NB4 (cell line): ENCODE measurements around the gene RINT1.

Source experiments
- DNase-seq: peaks from one replicate; pipeline ENCODE4 v3.0.0; 2010; ENCODE audit warnings: low read depth
- H3K4me3 ChIP-seq: one replicate; pipeline ENCODE4 v1.5.1; 2011; ENCODE audit warnings: mild to moderate bottlenecking, low read depth, low read length, moderate library complexity
- MYC ChIP-seq: IDR thresholded peaks from 2 replicates; pipeline ENCODE4 v1.6.1; 2011; ENCODE audit warnings: low read depth, low read length
- POLR2A ChIP-seq: IDR thresholded peaks from 2 replicates; pipeline ENCODE4 v1.6.1; 2011; ENCODE audit warnings: mild to moderate bottlenecking; ENCODE audit not compliant: insufficient read length; ENCODE audit errors: extremely low read depth
- TF ChIP-seq, protein P1 (sequence below): IDR thresholded peaks from one replicate; pipeline ENCODE4 v1.5.1; 2012; ENCODE audit warnings: low read depth, low read length
- TF ChIP-seq, protein P2 (sequence below): IDR thresholded peaks from 2 replicates; pipeline ENCODE4 v1.6.1; 2011; ENCODE audit warnings: low read depth, low read length

RINT1 gene

DNA sequence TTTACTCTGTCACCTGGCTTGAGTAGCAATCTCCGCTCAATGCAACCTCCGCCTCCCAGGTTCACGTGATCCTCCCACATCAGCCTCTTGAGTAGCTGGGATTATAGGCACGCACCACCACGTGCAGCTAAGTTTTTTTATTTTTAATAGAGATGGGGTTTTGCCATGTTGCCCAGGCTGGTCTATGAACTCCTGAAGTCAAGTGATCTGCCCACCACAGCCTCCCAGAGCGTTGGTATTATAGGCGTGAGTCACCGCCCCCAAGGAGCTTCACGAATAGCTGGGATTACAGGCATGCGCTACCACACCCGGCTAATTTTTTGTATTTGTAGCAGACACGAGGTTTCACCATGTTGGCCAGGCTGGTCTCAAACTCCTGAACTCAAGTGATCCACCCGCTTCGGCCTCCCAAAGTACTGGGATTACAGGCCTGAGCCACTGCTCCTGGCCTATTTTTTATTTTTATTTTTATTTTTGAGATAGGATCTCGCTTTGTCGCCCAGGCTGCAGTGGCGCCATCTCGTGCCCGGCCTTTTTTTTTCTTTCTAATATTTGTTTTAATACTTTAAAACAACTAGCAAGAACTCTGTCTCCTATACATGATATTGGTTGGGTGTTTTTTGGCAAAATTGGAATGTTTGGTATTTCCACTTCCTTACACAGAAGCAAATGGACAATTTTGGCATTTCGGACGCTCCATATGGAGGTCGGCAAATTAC, 48.2 kb downstream of the RINT1 start:
- no peak for TF ChIP-seq MYC
- TF ChIP-seq, protein P1, sequence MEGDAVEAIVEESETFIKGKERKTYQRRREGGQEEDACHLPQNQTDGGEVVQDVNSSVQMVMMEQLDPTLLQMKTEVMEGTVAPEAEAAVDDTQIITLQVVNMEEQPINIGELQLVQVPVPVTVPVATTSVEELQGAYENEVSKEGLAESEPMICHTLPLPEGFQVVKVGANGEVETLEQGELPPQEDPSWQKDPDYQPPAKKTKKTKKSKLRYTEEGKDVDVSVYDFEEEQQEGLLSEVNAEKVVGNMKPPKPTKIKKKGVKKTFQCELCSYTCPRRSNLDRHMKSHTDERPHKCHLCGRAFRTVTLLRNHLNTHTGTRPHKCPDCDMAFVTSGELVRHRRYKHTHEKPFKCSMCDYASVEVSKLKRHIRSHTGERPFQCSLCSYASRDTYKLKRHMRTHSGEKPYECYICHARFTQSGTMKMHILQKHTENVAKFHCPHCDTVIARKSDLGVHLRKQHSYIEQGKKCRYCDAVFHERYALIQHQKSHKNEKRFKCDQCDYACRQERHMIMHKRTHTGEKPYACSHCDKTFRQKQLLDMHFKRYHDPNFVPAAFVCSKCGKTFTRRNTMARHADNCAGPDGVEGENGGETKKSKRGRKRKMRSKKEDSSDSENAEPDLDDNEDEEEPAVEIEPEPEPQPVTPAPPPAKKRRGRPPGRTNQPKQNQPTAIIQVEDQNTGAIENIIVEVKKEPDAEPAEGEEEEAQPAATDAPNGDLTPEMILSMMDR = no peak
- TF ChIP-seq, protein P2, sequence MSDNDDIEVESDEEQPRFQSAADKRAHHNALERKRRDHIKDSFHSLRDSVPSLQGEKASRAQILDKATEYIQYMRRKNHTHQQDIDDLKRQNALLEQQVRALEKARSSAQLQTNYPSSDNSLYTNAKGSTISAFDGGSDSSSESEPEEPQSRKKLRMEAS = no peak
- DNase-seq = no peak
- no peak overlapping the region for H3K4me3 ChIP-seq

DNA sequence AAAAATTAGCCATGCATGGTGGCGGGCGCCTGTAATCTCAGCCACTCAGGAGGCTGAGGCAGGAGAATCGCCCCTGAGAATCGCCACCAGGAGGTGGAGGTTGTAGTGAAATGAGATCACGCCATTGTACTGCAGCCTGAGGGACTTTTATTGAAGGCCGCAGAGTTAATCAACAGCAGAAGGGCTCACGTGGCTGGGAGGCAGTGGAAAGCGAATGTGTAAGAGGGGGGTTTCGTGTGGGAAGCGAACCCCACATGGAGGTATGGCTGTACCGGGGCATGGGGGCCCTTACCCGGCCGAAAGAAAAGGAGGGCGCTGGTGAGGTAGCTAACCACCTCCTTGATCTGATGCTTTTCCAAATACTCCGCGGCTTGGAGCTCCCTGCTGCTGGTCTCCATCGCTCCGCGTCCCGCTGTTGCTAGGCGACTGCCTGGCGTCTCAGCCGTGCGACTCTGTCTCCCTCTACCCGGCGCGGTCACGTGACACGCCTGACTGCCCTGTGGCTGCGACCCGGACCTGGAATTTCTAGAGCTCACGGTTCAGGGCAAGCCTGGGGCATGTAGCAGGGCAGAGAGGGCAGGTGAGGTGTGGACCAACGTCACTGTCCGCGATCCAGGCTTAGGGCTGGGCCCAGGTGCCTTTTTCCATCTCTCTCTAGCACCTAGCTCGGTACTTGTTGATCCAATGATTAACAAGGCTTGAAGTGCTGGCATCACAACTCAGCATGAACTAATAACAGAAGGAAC, 49.2 kb downstream of the RINT1 start, which contains the start of gene EFCAB10:
Gene EFCAB10 (minus strand): TSS at position 428 of the 746 bp plus-strand sequence. CDS start 30 bp downstream, at position 398.
- TF ChIP-seq POLR2A = no peak
- TF ChIP-seq, protein P1 = no peak
- TF ChIP-seq, protein P2 = no peak
- TF ChIP-seq MYC = no peak
- no peak for DNase-seq
- H3K4me3 ChIP-seq = no peak within 1 kb of the TSS

DNA sequence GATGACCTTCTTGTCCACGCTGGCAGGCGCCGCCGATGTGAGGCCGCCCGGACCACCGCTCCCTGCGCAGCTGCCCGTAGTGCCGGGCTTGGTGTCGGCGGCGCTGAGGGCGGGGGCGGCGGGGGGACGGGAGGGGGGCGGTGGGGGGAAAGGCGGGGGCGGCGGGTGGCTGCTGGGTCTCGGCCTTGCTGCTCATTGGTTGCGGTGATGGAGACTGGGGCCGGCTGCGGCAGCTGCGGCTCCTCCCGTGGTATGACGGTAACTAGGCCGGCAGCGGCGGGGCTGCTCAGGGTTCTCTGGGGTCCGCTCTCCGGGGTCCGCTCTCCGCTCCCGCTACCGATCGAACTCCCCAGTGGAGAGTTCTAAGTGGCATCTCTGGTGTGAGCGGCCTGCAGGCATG, 51.1 kb downstream of the RINT1 start:
- H3K4me3 ChIP-seq = no peak overlapping the region
- DNase-seq = no peak
- TF ChIP-seq POLR2A = no peak
- TF ChIP-seq, protein P1 = no peak

DNA sequence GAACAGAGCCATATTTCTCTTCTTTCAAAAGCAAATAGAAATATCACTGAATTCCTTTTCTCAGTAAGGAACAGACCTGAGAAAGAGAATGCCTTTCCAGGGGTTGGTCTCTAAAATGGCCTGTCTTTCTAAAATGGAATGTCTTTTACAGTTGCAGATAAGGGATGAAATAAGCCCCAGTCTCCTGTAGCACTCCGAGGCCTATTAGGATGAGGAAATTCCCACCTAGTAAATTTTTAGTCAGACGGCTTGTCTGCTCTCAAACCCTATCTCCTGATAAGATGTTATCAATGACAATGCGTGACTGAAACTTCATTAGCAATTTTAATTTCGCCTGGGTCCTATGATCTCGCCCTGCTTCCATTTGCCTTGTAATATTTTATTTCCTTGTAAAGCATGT, 52.2 kb downstream of the RINT1 start:
- DNase-seq = no peak
- H3K4me3 ChIP-seq = no peak overlapping the region
- TF ChIP-seq, protein P2 = no peak
- TF ChIP-seq, protein P1 = no peak
- TF ChIP-seq POLR2A = no peak
- TF ChIP-seq MYC = no peak

DNA sequence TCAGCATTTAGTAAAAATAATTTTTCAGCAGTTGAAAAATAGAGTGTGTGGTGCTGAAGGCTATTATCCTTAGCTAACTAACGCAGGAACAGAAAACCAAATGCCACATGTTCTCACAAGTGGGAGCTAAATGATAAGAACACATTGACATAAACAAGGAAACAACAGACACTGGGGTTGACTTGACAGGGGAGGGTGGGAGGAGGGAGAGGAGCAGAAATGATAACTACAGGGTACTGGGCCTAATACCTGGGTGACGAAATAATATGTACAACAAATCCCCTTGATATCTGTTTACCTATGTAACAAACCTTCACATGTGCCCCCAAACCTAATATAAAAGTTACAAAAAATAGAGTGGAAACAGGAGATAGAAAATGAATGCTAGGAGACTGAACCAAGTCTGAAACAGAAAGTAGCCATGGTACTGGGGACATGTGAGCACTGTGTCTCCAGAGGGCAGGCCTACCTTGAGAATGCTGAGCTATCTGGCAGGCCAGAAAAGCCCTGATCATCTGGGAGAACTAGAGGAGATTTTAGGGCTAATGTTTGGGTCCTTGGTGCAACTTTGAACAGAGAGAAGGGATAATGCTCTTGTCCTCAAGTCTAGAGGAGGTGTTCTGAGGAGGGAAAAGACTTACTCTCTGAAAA, 54.0 kb downstream of the RINT1 start:
- TF ChIP-seq, protein P1 = no peak
- TF ChIP-seq MYC = no peak
- no peak for TF ChIP-seq POLR2A
- TF ChIP-seq, protein P2 = no peak
- DNase-seq = no peak
- no peak overlapping the region for H3K4me3 ChIP-seq
